ENCODE measurements around the gene CLIC3.

GRCh38 chr9:136994180-136994887, 2.0 kb downstream of the CLIC3 start:
- TF ChIP-seq POLR2AphosphoS5 (IDR thresholded peaks at IDR 0.05; ENCODE audit: low read depth, low read length): no peak
- TF ChIP-seq POLR2A (IDR thresholded peaks at IDR 0.05; ENCODE audit: low read depth, low read length): no peak
